GM19023 (cell line): ENCODE data around the gene ZNF614.
A peak's percentile ranks its signal among the peaks of the same experiment; 100 is the strongest.
"Not testable (repeated sequence)": the region's sequence is repeated elsewhere in the genome, so short reads cannot be mapped to it uniquely, and the experiment has no call there.

Experiments used
- ATAC-seq: cut with Tn5 transposase; IDR thresholded peaks from one replicate; pipeline ENCODE4 v1.9.1; 2021; ENCODE audit warnings: mild to moderate bottlenecking, moderate library complexity; ENCODE audit not compliant: unreplicated experiment

Gene ZNF614

GRCh38 chr19:52028027-52028779, at the start of gene ZNF614:
TSS of gene ZNF614 (minus strand) at chr19:52028379. CDS start at chr19:52025745, 2,634 bp downstream.
- peak; percentile 88 for ATAC-seq

GRCh38 chr19:52070496-52070895, 42.3 kb upstream of the ZNF614 start:
- no peak for ATAC-seq

GRCh38 chr19:52069653-52070052, 41.5 kb upstream of the ZNF614 start:
- no peak for ATAC-seq

GRCh38 chr19:52066258-52066863, 38.2 kb upstream of the ZNF614 start:
- no peak for ATAC-seq

GRCh38 chr19:52065399-52065798, 37.2 kb upstream of the ZNF614 start:
- ATAC-seq: no peak

GRCh38 chr19:52056480-52056879, 28.3 kb upstream of the ZNF614 start:
- ATAC-seq: not testable (repeated sequence)

GRCh38 chr19:52051736-52052135, 23.6 kb upstream of the ZNF614 start:
- ATAC-seq: not testable (repeated sequence)

GRCh38 chr19:52048555-52049501, 20.6 kb upstream of the ZNF614 start, which contains the start of gene ZNF432:
TSS of gene ZNF432 (minus strand) at chr19:52048838. CDS start at chr19:52046868, 1,970 bp downstream.
- peak; percentile 94 for ATAC-seq

- ATAC-seq: no peak
These were observed 11.0 kb upstream of the ZNF614 start for GRCh38 chr19:52039169-52039568.

GRCh38 chr19:52034051-52034728, 6.0 kb upstream of the ZNF614 start:
- ATAC-seq: no peak

- no peak for ATAC-seq
These were observed 573 bp upstream of the ZNF614 start for GRCh38 chr19:52028780-52029123.

- not testable (repeated sequence) for ATAC-seq
These were observed 1.8 kb downstream of the ZNF614 start for GRCh38 chr19:52026255-52026990.

- ATAC-seq: not testable (repeated sequence)
These were observed 3.7 kb downstream of the ZNF614 start for GRCh38 chr19:52024478-52024877.

- no peak for ATAC-seq
These were observed 6.0 kb downstream of the ZNF614 start for GRCh38 chr19:52022193-52022592.

GRCh38 chr19:52020506-52020905, 7.7 kb downstream of the ZNF614 start:
- no peak for ATAC-seq

- ATAC-seq: no peak
These were observed 17.5 kb downstream of the ZNF614 start for GRCh38 chr19:52010674-52011073.

- ATAC-seq: peak; percentile 98
These were observed 20.2 kb downstream of the ZNF614 start, which contains the start of gene ZNF615 for GRCh38 chr19:52007806-52008557. TSS of gene ZNF615 (minus strand) at chr19:52008211. CDS start at chr19:52003711, 4,500 bp downstream.

GRCh38 chr19:52007451-52007805, 20.8 kb downstream of the ZNF614 start:
- no peak for ATAC-seq

GRCh38 chr19:51994048-51994644, 34.0 kb downstream of the ZNF614 start:
- ATAC-seq: no peak
